ENCODE data around the gene MLPH. TPM values are rescaled to one million over a fixed set of nuclear protein-coding genes. Genes with fewer than 3 reads are reported as not detected.
A peak's percentile ranks its signal among the peaks of the same experiment; 100 is the strongest.

Gene MLPH
- total RNA-seq, 1 donor from 2014 or later = not detected

GRCh38 chr2:237512774-237513466 is 25.9 kb downstream of the MLPH start:
- H3K4me1 Mint-ChIP-seq = peaks cover 24% of the 10 kb centered on the region
- no peak overlapping the region for H3K4me3 Mint-ChIP-seq
- TF ChIP-seq CTCF (conservative IDR thresholded peaks at IDR 0.05) = peak; percentile 93
- peak; percentile 77 for DNase-seq (ENCODE audit: low read depth, low spot score)
- H3K9me3 Mint-ChIP-seq = peaks cover 11% of the 10 kb centered on the region
- no peaks in the 10 kb centered on the region for H3K36me3 Mint-ChIP-seq (ENCODE audit: low read depth)
- H3K27me3 Mint-ChIP-seq (ENCODE audit: low read depth) = no peaks in the 10 kb centered on the region
- H3K27ac Mint-ChIP-seq (ENCODE audit: unreplicated experiment) = no peak overlapping the region

- H3K4me1 Mint-ChIP-seq = peaks cover 24% of the 10 kb centered on the region
- peaks cover 11% of the 10 kb centered on the region for H3K9me3 Mint-ChIP-seq
- H3K4me3 Mint-ChIP-seq = no peak overlapping the region
- no peak for TF ChIP-seq CTCF (conservative IDR thresholded peaks at IDR 0.05)
- H3K27me3 Mint-ChIP-seq (ENCODE audit: low read depth) = no peaks in the 10 kb centered on the region
- no peak overlapping the region for H3K27ac Mint-ChIP-seq (ENCODE audit: unreplicated experiment)
- no peak for DNase-seq (ENCODE audit: low read depth, low spot score)
- H3K36me3 Mint-ChIP-seq (ENCODE audit: low read depth) = no peaks in the 10 kb centered on the region
These were observed 26.6 kb downstream of the MLPH start for GRCh38 chr2:237513693-237514092.

- no peak for DNase-seq (ENCODE audit: low read depth, low spot score)
- Mint-ChIP-seq H3K9me3 (peaks cover 11% of the 10 kb centered on the region), H3K27me3 (ENCODE audit: low read depth) (no peaks in the 10 kb centered on the region), H3K27ac (ENCODE audit: unreplicated experiment) (peak overlapping the region; percentile 91), H3K4me1 (peaks cover 24% of the 10 kb centered on the region), H3K36me3 (ENCODE audit: low read depth) (no peaks in the 10 kb centered on the region), H3K4me3 (no peak overlapping the region)
- TF ChIP-seq CTCF (conservative IDR thresholded peaks at IDR 0.05) = no peak
These were observed 27.6 kb downstream of the MLPH start for GRCh38 chr2:237514474-237515130.

- Mint-ChIP-seq H3K27me3 (ENCODE audit: low read depth) (no peaks in the 10 kb centered on the region), H3K4me3 (no peak overlapping the region), H3K27ac (ENCODE audit: unreplicated experiment) (no peak overlapping the region), H3K4me1 (peaks cover 24% of the 10 kb centered on the region), H3K9me3 (peaks cover 11% of the 10 kb centered on the region), H3K36me3 (ENCODE audit: low read depth) (no peaks in the 10 kb centered on the region)
- DNase-seq (ENCODE audit: low read depth, low spot score) = no peak
- no peak for TF ChIP-seq CTCF (conservative IDR thresholded peaks at IDR 0.05)
These were observed 28.1 kb downstream of the MLPH start for GRCh38 chr2:237515166-237515565.

- H3K4me3 Mint-ChIP-seq = no peak overlapping the region
- no peak overlapping the region for H3K27ac Mint-ChIP-seq (ENCODE audit: unreplicated experiment)
- no peaks in the 10 kb centered on the region for H3K27me3 Mint-ChIP-seq (ENCODE audit: low read depth)
- H3K9me3 Mint-ChIP-seq = peaks cover 11% of the 10 kb centered on the region
- DNase-seq (ENCODE audit: low read depth, low spot score) = no peak
- no peaks in the 10 kb centered on the region for H3K36me3 Mint-ChIP-seq (ENCODE audit: low read depth)
- H3K4me1 Mint-ChIP-seq = peaks cover 24% of the 10 kb centered on the region
- TF ChIP-seq CTCF (conservative IDR thresholded peaks at IDR 0.05) = no peak
These were observed 28.7 kb downstream of the MLPH start for GRCh38 chr2:237515621-237516275.
